Measurements from ENCODE around the gene HNRNPUL1. TPM values are rescaled to one million over a fixed set of nuclear protein-coding genes. Genes with fewer than 3 reads are reported as not detected.
A peak's percentile ranks its signal among the peaks of the same experiment; 100 is the strongest.
"Not testable (repeated sequence)": the region's sequence is repeated elsewhere in the genome, so short reads cannot be mapped to it uniquely, and the experiment has no call there.

Gene HNRNPUL1
- total RNA-seq, 1 donor from 2014 or later, result 132 TPM

DNA sequence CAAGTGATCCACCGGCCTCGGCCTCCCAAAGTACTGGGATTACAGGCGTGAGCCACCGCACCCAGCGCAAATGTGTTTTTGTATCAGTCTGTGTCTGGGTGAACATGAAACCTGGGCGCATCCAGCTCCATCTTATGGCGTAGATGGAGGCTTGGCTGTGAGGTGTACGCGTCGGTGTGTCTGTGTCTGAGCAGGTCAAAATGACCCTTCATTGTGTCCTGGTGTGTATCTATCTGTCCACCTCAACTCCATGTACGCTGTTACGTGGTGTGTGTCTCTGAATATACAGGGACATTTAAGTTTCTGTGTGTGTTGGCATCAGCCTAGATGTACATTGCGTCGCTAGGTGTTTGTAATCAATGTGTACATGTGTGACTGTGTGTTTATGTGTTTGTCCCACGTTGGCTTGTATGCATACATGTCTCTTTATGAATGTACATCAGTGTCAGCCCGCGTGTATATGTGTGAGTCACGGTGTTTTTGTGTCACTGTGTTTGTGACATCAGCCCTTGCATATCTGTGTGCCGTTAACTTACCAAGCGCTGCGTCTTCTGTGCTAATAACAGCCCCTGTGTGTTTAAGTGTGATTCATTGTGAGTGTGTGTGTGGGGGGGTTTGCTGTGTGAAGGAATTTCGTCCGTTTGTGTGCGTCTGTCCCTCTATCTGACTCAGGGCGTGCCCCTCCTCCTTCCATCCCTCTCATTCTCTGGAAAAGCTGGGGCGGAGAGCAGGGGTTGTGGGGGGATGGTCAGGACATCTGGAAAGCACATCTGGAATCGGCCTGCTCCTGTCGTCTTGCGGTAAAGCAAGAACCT lies 38.7 kb upstream of the HNRNPUL1 start:
- Histone ChIP-seq H3K36me3 (ENCODE audit: control insufficient read depth, insufficient read depth, low read length) (peaks cover 3% of the 10 kb centered on the region), H3K27me3 (ENCODE audit: control insufficient read depth, insufficient read depth, low read length) (no peaks in the 10 kb centered on the region), H3K4me3 (ENCODE audit: low read depth, low read length) (peak overlapping the region; percentile 11)
- TF ChIP-seq, protein P1, sequence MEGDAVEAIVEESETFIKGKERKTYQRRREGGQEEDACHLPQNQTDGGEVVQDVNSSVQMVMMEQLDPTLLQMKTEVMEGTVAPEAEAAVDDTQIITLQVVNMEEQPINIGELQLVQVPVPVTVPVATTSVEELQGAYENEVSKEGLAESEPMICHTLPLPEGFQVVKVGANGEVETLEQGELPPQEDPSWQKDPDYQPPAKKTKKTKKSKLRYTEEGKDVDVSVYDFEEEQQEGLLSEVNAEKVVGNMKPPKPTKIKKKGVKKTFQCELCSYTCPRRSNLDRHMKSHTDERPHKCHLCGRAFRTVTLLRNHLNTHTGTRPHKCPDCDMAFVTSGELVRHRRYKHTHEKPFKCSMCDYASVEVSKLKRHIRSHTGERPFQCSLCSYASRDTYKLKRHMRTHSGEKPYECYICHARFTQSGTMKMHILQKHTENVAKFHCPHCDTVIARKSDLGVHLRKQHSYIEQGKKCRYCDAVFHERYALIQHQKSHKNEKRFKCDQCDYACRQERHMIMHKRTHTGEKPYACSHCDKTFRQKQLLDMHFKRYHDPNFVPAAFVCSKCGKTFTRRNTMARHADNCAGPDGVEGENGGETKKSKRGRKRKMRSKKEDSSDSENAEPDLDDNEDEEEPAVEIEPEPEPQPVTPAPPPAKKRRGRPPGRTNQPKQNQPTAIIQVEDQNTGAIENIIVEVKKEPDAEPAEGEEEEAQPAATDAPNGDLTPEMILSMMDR (IDR thresholded peaks at IDR 0.05; ENCODE audit: insufficient read depth, low read length, poor library complexity, severe bottlenecking), result no peak
- DNase-seq (ENCODE audit: low read depth), result peak; percentile 97

DNA sequence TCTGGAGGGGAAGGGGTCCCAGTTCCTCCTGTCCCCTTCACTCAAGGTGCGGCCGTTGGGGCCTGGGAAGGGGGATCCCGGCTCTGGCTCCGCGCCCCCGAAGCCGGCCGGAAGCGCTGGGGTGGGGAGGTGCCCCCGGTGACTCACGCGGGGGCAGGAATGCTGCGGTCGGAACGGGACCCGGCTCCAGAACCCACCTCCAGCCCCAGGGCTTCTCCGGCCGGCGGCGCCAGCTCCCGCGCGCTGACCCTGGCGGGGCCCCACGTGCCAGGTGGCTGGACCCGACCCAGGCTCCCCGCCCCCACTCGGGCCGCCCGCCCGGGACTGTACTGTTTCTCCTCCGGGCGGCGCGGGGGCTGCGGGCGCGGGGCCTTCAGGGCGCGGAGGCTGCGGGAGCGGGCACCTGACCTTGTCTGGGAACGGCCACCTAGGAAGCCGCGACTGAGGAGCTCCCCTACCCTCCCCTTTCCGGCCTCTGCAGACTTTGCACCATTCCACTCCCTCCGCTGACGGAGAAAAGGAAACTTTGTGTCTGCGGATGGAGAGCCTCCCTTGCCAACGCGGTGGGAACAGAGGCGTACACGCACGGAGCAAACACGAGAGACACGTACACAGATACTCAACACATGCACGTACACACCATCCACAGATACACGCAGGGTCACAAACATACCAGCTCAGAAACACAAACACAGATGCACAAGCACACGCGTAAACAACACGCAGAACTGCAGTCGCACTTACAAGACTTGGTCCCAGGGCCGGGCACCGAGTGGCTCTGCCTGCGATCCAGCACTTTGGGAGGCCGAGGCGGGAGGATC lies 37.9 kb upstream of the HNRNPUL1 start:
- no peak for DNase-seq (ENCODE audit: low read depth)
- peak overlapping the region; percentile 16 for H3K4me3 ChIP-seq (ENCODE audit: low read depth, low read length)

DNA sequence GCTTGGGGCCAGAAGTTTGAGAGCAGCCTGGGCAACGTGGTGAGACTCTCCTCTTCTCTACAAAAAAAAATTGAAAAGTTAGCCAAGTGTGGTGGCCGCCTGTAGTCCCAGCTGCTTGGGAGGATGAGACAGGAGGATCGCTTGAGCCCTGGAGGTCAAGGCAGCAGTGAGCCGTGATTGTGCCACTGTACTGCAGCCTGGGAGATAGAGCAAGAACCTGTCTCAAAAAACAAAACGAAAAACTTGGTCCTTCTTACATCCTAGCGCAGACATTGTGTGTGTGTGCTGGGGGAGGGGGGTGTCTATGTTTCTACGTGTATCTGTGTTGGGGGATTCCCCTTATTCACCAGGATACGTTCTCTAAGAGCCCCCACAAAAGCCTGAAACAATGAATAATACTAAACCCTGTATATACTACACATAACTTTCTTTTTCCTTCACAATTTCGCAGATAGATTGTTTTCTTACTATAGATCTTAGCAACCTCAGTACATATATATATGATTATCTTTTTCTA lies 37.2 kb upstream of the HNRNPUL1 start:
- TF ChIP-seq, protein P1 (IDR thresholded peaks at IDR 0.05; ENCODE audit: insufficient read depth, low read length, poor library complexity, severe bottlenecking), result no peak
- no peaks in the 10 kb centered on the region for H3K27me3 ChIP-seq (ENCODE audit: control insufficient read depth, insufficient read depth, low read length)
- H3K36me3 ChIP-seq (ENCODE audit: control insufficient read depth, insufficient read depth, low read length), result peaks cover 1% of the 10 kb centered on the region
- DNase-seq (ENCODE audit: low read depth), result no peak
- H3K4me3 ChIP-seq (ENCODE audit: low read depth, low read length), result no peak overlapping the region

More for the DNA sequence above, 37.9 kb upstream of the HNRNPUL1 start:
- Histone ChIP-seq H3K36me3 (ENCODE audit: control insufficient read depth, insufficient read depth, low read length) (peaks cover 1% of the 10 kb centered on the region), H3K27me3 (ENCODE audit: control insufficient read depth, insufficient read depth, low read length) (no peaks in the 10 kb centered on the region)
- TF ChIP-seq, protein P1 (IDR thresholded peaks at IDR 0.05; ENCODE audit: insufficient read depth, low read length, poor library complexity, severe bottlenecking), result no peak

DNA sequence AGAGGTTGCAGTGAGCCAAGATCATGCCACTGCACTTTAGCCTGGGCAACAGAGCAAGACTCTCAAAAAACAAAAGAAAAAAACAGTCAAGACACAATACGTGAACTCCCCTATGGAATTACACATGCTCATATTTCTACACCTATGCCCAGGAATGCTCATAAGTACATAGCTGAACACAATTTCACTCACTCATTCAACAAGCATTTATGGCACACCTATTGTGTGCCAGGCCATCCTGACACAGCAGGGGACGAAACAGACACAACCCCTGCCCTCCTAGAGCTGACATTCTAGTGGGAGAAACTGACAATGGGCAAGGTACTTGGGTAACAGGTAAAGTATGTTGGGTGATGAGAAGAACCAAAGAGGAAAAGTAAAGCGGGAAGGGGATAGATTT lies 35.7 kb upstream of the HNRNPUL1 start:
- DNase-seq (ENCODE audit: low read depth), result no peak
- H3K36me3 ChIP-seq (ENCODE audit: control insufficient read depth, insufficient read depth, low read length), result peaks cover 1% of the 10 kb centered on the region
- no peaks in the 10 kb centered on the region for H3K27me3 ChIP-seq (ENCODE audit: control insufficient read depth, insufficient read depth, low read length)
- TF ChIP-seq, protein P1 (IDR thresholded peaks at IDR 0.05; ENCODE audit: insufficient read depth, low read length, poor library complexity, severe bottlenecking), result no peak
- no peak overlapping the region for H3K4me3 ChIP-seq (ENCODE audit: low read depth, low read length)

DNA sequence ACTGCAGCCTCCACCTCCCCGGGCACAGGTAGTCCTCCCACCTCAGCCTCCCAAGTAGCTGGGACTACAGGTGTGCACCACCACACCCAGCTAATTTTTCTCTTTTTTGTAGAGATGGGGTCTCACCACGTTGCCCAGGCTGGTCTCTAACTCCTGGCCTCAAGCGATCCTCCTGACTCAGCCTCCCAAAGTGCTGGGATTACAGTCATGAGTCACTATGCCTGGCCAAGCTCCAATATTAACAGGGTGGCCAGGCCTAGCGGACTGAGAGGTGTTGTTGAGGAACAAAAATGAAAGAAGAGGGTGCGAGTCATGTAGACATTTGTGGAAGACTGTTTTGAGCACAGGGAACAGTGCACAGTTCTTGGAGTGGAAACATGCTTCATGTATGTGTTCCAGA lies 34.8 kb upstream of the HNRNPUL1 start:
- not testable (repeated sequence) for H3K27me3 ChIP-seq (ENCODE audit: control insufficient read depth, insufficient read depth, low read length); H3K36me3 ChIP-seq (ENCODE audit: control insufficient read depth, insufficient read depth, low read length); DNase-seq (ENCODE audit: low read depth); H3K4me3 ChIP-seq (ENCODE audit: low read depth, low read length)

Data from kidney epithelial cell (primary cell).